Hepatic stellate cell (primary cell): ENCODE measurements around the gene CRX.
"Not testable (repeated sequence)": the region's sequence is repeated elsewhere in the genome, so short reads cannot be mapped to it uniquely, and the experiment has no call there.

ENCODE experiments used
- DNase-seq: peaks from one replicate; pipeline ENCODE4 v3.0.0; 2011; ENCODE audit warnings: low spot score

CRX gene

GRCh38 chr19:47821460-47822020 is at the start of gene CRX:
Gene CRX (plus strand): TSS chr19:47821937. CDS start chr19:47834444, 12,507 bp downstream.
- DNase-seq: no peak

- no peak for DNase-seq
These were observed 45.2 kb upstream of the CRX start for GRCh38 chr19:47776568-47776967.

GRCh38 chr19:47777245-47778048 is 44.3 kb upstream of the CRX start:
- DNase-seq: not testable (repeated sequence)

- peak; percentile 88 for DNase-seq
These were observed 43.4 kb upstream of the CRX start, which contains the start of gene SELENOW for GRCh38 chr19:47778049-47778953. Gene SELENOW (plus strand): TSS chr19:47778703. CDS start chr19:47778786, 83 bp downstream.

GRCh38 chr19:47778954-47779351 is 42.8 kb upstream of the CRX start:
- no peak for DNase-seq

GRCh38 chr19:47779524-47780214 is 42.1 kb upstream of the CRX start:
- peak; percentile 66 for DNase-seq

- no peak for DNase-seq
These were observed 41.6 kb upstream of the CRX start for GRCh38 chr19:47780215-47780551.

GRCh38 chr19:47781590-47782262 is 40.0 kb upstream of the CRX start:
- DNase-seq: no peak

GRCh38 chr19:47786566-47786965 is 35.2 kb upstream of the CRX start:
- no peak for DNase-seq

- not testable (repeated sequence) for DNase-seq
These were observed 34.4 kb upstream of the CRX start for GRCh38 chr19:47787307-47787706.

GRCh38 chr19:47789811-47790210 is 31.9 kb upstream of the CRX start:
- DNase-seq: not testable (repeated sequence)

- peak; percentile 75 for DNase-seq
These were observed 31.3 kb upstream of the CRX start for GRCh38 chr19:47790398-47790814.

GRCh38 chr19:47792616-47793015 is 29.1 kb upstream of the CRX start:
- no peak for DNase-seq

GRCh38 chr19:47794526-47794925 is 27.2 kb upstream of the CRX start:
- DNase-seq: no peak

- no peak for DNase-seq
These were observed 25.0 kb upstream of the CRX start for GRCh38 chr19:47796785-47797184.

GRCh38 chr19:47797996-47798903 is 23.5 kb upstream of the CRX start:
- no peak for DNase-seq

GRCh38 chr19:47798904-47799266 is 22.9 kb upstream of the CRX start:
- DNase-seq: no peak

GRCh38 chr19:47801270-47801669 is 20.5 kb upstream of the CRX start:
- DNase-seq: no peak

GRCh38 chr19:47802521-47803043 is 19.2 kb upstream of the CRX start:
- DNase-seq: no peak

- not testable (repeated sequence) for DNase-seq
These were observed 18.6 kb upstream of the CRX start for GRCh38 chr19:47803148-47803547.
